Erythroblast (primary cell): ENCODE measurements around the gene SPATA18.

Experiments used
- GATA1 ChIP-seq: IDR thresholded peaks from 2 replicates; pipeline ENCODE4 v1.6.1; 2011; ENCODE audit warnings: low read depth, mild to moderate bottlenecking, control low read depth, low read length, moderate library complexity
- POLR2A ChIP-seq: IDR thresholded peaks from 2 replicates; pipeline ENCODE4 v1.6.1; 2011; ENCODE audit warnings: mild to moderate bottlenecking, low read length

- no peak for TF ChIP-seq POLR2A
- no peak for TF ChIP-seq GATA1
These were observed 18.5 kb downstream of the SPATA18 start for GRCh38 chr4:52069571-52069970.
